ENCODE data around the gene NTN1. TPM values are rescaled to one million over a fixed set of nuclear protein-coding genes. Genes with fewer than 3 reads are reported as not detected.
A peak's percentile ranks its signal among the peaks of the same experiment; 100 is the strongest.

NTN1 gene
- total RNA-seq, 2 donors from 2014 or later = 17.0 to 40.4 TPM

GRCh38 chr17:9225305-9226101, 204.2 kb downstream of the NTN1 start:
- Histone ChIP-seq H3K4me3 (ENCODE audit: low read length) (no peak overlapping the region), H3K27me3 (ENCODE audit: control insufficient read depth, insufficient read depth, low read length, poor library complexity, severe bottlenecking) (no peaks in the 10 kb centered on the region), H3K9ac (ENCODE audit: extremely low read depth, low read length, poor library complexity, severe bottlenecking) (no peak overlapping the region), H3K4me1 (ENCODE audit: control insufficient read depth, insufficient read depth, low read length) (peaks cover 10% of the 10 kb centered on the region), H3K9me3 (ENCODE audit: control insufficient read depth, low read length) (no peaks in the 10 kb centered on the region), H3K27ac (ENCODE audit: low read depth, low read length) (no peak overlapping the region), H3K36me3 (ENCODE audit: control insufficient read depth, insufficient read depth, low read length) (peaks cover 23% of the 10 kb centered on the region)
- 29 to 38% methylated on average over 12 to 32 of the region's 32 CpGs for WGBS, 2 experiments (ENCODE audit: insufficient coverage in 1 of 2, insufficient read length in 1 of 2)
- Mint-ChIP-seq H3K36me3 (ENCODE audit: low read depth) (peaks cover 7% of the 10 kb centered on the region), H3K4me3 (no peak overlapping the region), H3K4me1 (peaks cover 11% of the 10 kb centered on the region), H3K27ac (peak overlapping the region; percentile 35), H3K9me3 (no peaks in the 10 kb centered on the region), H3K27me3 (ENCODE audit: insufficient read depth) (no peaks in the 10 kb centered on the region)
- TF ChIP-seq, protein P1, sequence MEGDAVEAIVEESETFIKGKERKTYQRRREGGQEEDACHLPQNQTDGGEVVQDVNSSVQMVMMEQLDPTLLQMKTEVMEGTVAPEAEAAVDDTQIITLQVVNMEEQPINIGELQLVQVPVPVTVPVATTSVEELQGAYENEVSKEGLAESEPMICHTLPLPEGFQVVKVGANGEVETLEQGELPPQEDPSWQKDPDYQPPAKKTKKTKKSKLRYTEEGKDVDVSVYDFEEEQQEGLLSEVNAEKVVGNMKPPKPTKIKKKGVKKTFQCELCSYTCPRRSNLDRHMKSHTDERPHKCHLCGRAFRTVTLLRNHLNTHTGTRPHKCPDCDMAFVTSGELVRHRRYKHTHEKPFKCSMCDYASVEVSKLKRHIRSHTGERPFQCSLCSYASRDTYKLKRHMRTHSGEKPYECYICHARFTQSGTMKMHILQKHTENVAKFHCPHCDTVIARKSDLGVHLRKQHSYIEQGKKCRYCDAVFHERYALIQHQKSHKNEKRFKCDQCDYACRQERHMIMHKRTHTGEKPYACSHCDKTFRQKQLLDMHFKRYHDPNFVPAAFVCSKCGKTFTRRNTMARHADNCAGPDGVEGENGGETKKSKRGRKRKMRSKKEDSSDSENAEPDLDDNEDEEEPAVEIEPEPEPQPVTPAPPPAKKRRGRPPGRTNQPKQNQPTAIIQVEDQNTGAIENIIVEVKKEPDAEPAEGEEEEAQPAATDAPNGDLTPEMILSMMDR (conservative IDR thresholded peaks at IDR 0.05) = peak; percentile 79
- peak; percentile 99 for DNase-seq

- no peak overlapping the region for H3K4me3 Mint-ChIP-seq
- H3K27me3 Mint-ChIP-seq (ENCODE audit: insufficient read depth) = no peaks in the 10 kb centered on the region
- H3K4me3 ChIP-seq (ENCODE audit: low read length) = no peak overlapping the region
- peaks cover 7% of the 10 kb centered on the region for H3K36me3 Mint-ChIP-seq (ENCODE audit: low read depth)
- WGBS, 2 experiments (ENCODE audit: insufficient coverage in 1 of 2, insufficient read length in 1 of 2) = 89 to 94% methylated on average over 5 to 33 of the region's 34 CpGs
- no peaks in the 10 kb centered on the region for H3K9me3 Mint-ChIP-seq
- H3K27ac Mint-ChIP-seq = no peak overlapping the region
- no peaks in the 10 kb centered on the region for H3K27me3 ChIP-seq (ENCODE audit: control insufficient read depth, insufficient read depth, low read length, poor library complexity, severe bottlenecking)
- H3K4me1 ChIP-seq (ENCODE audit: control insufficient read depth, insufficient read depth, low read length) = peaks cover 3% of the 10 kb centered on the region
- no peak overlapping the region for H3K9ac ChIP-seq (ENCODE audit: extremely low read depth, low read length, poor library complexity, severe bottlenecking)
- TF ChIP-seq, protein P1 (conservative IDR thresholded peaks at IDR 0.05) = no peak
- DNase-seq = no peak
- H3K9me3 ChIP-seq (ENCODE audit: control insufficient read depth, low read length) = no peaks in the 10 kb centered on the region
- H3K27ac ChIP-seq (ENCODE audit: low read depth, low read length) = no peak overlapping the region
- peaks cover 23% of the 10 kb centered on the region for H3K36me3 ChIP-seq (ENCODE audit: control insufficient read depth, insufficient read depth, low read length)
- H3K4me1 Mint-ChIP-seq = peaks cover 8% of the 10 kb centered on the region
These were observed 205.0 kb downstream of the NTN1 start for GRCh38 chr17:9226130-9226793.

- peaks cover 5% of the 10 kb centered on the region for H3K4me1 Mint-ChIP-seq
- Histone ChIP-seq H3K36me3 (ENCODE audit: control insufficient read depth, insufficient read depth, low read length) (peaks cover 20% of the 10 kb centered on the region), H3K27ac (ENCODE audit: low read depth, low read length) (no peak overlapping the region), H3K4me3 (ENCODE audit: low read length) (no peak overlapping the region), H3K9ac (ENCODE audit: extremely low read depth, low read length, poor library complexity, severe bottlenecking) (no peak overlapping the region), H3K9me3 (ENCODE audit: control insufficient read depth, low read length) (no peaks in the 10 kb centered on the region), H3K27me3 (ENCODE audit: control insufficient read depth, insufficient read depth, low read length, poor library complexity, severe bottlenecking) (no peaks in the 10 kb centered on the region), H3K4me1 (ENCODE audit: control insufficient read depth, insufficient read depth, low read length) (peaks cover 3% of the 10 kb centered on the region)
- no peaks in the 10 kb centered on the region for H3K27me3 Mint-ChIP-seq (ENCODE audit: insufficient read depth)
- WGBS, 2 experiments (ENCODE audit: insufficient coverage in 1 of 2, insufficient read length in 1 of 2) = 79 to 80% methylated on average over 8 to 14 of the region's 14 CpGs
- DNase-seq = peak; percentile 92
- H3K9me3 Mint-ChIP-seq = no peaks in the 10 kb centered on the region
- TF ChIP-seq, protein P1 (conservative IDR thresholded peaks at IDR 0.05) = no peak
- no peak overlapping the region for H3K27ac Mint-ChIP-seq
- H3K4me3 Mint-ChIP-seq = no peak overlapping the region
- H3K36me3 Mint-ChIP-seq (ENCODE audit: low read depth) = peaks cover 7% of the 10 kb centered on the region
These were observed 205.5 kb downstream of the NTN1 start for GRCh38 chr17:9226794-9227135.
